ENCODE results near the gene TSPAN18.

DNA sequence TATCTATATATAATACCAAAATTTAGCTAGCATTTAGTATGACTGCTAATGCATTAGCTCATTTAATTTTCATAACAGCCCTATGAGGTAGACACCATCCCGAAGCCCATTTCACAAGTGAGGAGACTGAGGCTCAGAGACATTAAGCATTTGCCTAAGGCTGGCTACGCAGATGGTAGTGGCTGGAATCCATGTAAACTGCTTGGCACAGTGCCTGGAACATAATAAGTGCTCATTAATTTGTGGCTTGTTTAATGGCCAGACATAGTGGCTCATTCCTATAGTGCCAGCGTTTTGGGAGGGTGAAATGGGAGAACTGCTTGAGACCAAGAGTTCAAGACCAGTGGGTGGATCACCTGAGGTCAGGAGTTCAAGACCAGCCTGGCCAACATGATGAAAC is 241.7 kb downstream of the TSPAN18 start:
- TF ChIP-seq TCF7L2 (IDR thresholded peaks at IDR 0.05; ENCODE audit: borderline replicate concordance, extremely low read depth, insufficient read depth, insufficient read length) = no peak
- TF ChIP-seq, protein P1, sequence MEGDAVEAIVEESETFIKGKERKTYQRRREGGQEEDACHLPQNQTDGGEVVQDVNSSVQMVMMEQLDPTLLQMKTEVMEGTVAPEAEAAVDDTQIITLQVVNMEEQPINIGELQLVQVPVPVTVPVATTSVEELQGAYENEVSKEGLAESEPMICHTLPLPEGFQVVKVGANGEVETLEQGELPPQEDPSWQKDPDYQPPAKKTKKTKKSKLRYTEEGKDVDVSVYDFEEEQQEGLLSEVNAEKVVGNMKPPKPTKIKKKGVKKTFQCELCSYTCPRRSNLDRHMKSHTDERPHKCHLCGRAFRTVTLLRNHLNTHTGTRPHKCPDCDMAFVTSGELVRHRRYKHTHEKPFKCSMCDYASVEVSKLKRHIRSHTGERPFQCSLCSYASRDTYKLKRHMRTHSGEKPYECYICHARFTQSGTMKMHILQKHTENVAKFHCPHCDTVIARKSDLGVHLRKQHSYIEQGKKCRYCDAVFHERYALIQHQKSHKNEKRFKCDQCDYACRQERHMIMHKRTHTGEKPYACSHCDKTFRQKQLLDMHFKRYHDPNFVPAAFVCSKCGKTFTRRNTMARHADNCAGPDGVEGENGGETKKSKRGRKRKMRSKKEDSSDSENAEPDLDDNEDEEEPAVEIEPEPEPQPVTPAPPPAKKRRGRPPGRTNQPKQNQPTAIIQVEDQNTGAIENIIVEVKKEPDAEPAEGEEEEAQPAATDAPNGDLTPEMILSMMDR (IDR thresholded peaks at IDR 0.05 in 2 of 3, conservative IDR thresholded peaks at IDR 0.05 in 1 of 3; ENCODE audit: borderline replicate concordance in 1 of 3, insufficient read depth in 1 of 3, low read depth in 2 of 3, low read length in 2 of 3) = no peak

Measured in HCT116 (cell line).